Epithelial cell of esophagus (primary cell): ENCODE data around the gene TAS1R3.

ENCODE experiments used
- DNase-seq: peaks from one replicate; pipeline ENCODE4 v3.0.0; 2010; ENCODE audit warnings: low read depth
- H3K4me3 ChIP-seq: 2 replicates; pipeline ENCODE4 v1.5.1; 2011; ENCODE audit warnings: mild to moderate bottlenecking, low read length, control low read depth
- TF ChIP-seq, protein P1 (sequence below): IDR thresholded peaks from 2 replicates; pipeline ENCODE4 v1.5.1; 2011; ENCODE audit warnings: low read depth, mild to moderate bottlenecking, low read length, control low read depth, inconsistent platforms; ENCODE audit not compliant: insufficient read depth; ENCODE audit errors: missing control alignments

The TAS1R3 gene

DNA sequence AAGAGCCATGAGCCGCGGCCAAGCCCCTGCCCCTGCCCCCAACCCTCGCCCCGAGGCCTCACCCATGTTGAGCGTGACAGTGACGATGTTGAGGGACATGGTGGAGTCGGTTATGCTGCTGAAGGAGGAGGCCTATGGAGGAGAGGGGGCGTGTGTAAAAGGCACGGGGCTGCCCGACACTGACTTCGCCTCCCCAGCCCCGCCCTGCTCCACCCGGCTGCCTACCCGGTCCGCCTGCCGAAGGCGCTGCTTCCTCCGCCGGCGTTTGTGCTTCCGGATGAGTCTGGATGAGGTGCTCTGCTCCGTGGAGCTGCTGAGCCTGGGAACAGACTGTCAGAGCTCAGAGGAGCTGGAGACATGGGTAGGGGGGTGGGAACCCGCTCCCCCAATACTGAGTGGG is 9.1 kb downstream of the TAS1R3 start:
- no peak for DNase-seq
- no peak overlapping the region for H3K4me3 ChIP-seq
- TF ChIP-seq, protein P1, sequence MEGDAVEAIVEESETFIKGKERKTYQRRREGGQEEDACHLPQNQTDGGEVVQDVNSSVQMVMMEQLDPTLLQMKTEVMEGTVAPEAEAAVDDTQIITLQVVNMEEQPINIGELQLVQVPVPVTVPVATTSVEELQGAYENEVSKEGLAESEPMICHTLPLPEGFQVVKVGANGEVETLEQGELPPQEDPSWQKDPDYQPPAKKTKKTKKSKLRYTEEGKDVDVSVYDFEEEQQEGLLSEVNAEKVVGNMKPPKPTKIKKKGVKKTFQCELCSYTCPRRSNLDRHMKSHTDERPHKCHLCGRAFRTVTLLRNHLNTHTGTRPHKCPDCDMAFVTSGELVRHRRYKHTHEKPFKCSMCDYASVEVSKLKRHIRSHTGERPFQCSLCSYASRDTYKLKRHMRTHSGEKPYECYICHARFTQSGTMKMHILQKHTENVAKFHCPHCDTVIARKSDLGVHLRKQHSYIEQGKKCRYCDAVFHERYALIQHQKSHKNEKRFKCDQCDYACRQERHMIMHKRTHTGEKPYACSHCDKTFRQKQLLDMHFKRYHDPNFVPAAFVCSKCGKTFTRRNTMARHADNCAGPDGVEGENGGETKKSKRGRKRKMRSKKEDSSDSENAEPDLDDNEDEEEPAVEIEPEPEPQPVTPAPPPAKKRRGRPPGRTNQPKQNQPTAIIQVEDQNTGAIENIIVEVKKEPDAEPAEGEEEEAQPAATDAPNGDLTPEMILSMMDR = no peak

DNA sequence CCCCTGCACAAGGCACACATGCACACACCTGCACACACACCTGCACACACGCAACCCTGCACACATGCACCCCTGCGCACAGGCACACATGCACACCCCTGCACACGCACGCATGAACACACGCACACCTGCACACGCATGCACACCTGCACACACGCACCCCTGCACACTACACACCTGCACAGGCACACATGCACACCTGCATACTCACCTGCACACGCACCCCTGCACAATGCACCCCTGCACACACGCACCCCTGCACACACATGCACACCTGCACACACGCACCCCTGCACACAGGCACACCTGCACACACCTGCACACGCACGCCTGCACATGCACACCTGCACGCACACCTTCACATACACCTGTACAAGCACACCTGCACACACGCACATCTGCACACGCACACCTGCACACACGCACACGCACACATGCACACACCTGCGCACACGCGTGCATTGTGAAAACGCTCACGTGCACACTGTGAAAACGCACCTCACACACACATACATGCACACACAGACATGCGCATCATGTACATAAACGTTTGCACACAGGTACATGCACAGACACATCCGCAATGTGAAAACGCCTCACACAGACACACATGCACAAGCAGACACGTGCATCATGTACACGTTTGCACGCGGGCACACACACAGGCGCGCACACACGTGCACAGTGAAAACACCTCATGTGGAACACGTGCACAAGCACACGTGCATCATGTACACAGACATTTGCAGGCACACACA is 9.9 kb downstream of the TAS1R3 start:
- TF ChIP-seq, protein P1 = no peak

DNA sequence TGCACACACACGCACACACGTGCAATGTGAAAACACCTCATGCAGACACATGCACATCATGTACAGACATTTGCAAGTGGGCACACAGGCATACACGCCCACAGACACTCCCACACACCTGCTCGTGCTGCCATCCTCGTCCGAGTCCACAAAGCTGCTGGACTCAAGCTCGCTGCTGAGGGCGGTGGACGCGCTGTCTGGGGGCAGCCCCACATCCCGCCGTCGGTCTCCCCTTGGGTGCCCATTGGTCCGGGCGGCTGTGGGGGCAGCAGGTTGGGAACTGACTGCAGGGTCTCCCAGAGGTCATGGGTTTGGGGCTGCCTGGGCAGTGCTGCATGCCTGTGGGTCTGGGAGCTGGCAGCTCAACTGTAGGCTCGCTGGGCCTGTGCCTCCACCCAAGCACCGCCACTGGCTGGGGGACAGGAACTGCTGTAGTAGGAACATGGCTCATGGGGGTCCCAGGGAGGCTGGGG is 10.5 kb downstream of the TAS1R3 start:
- DNase-seq = no peak
- TF ChIP-seq, protein P1 = no peak
- H3K4me3 ChIP-seq = no peak overlapping the region

More for the DNA sequence above, 9.9 kb downstream of the TAS1R3 start:
- H3K4me3 ChIP-seq = no peak overlapping the region
- DNase-seq = no peak

DNA sequence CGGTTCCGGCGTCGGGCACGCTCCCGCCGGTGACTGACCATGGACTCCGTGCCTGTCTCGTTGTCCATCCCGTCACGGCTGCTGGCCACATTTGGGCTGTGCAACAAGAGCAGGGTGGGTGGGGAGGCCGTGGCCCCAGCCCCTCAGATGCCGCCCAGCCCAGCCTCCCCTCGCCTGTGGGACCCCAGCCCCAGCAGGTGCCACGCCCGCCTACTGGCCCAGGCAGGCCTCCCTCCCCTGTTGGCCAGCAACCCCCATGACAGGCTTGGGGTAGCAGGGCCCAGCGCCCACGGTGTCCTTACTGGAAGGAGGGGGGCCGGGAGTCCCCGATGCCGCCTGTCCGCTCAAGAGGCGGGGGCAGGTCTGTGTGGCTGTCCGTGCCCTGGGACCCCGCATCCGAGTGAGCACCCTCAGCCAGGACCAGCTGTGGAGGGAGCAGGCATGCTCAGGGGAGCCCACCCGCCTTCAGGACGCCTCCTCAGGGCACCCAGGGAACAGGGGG is 11.0 kb downstream of the TAS1R3 start:
- TF ChIP-seq, protein P1 = no peak
- no peak overlapping the region for H3K4me3 ChIP-seq
- no peak for DNase-seq

DNA sequence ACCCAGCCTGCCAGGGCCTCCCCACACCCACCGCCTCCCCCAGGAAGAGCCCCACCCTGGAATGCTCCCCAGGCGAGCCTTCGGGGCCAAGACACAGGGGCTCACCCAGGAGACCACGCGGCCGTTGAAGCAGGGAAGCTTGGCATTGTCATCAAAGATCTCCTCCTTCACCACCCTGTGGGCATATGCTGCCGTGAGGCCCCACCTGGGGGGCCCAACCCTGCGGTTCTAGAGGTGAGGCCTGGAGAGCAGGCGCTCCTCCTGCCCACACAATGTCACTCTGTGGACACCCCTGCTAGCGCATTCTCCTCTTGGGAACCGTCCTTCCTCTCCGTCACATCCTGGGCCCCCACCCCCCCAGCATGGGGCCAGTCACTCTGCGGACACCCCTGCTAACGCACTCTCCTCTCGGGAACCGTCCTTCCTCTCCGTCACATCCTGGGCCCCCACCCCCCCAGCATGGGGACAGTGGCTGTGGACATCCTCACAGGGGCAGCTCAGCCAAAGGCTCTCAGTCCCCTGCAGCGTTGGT is 11.6 kb downstream of the TAS1R3 start:
- H3K4me3 ChIP-seq = no peak overlapping the region
- TF ChIP-seq, protein P1 = no peak
- no peak for DNase-seq

DNA sequence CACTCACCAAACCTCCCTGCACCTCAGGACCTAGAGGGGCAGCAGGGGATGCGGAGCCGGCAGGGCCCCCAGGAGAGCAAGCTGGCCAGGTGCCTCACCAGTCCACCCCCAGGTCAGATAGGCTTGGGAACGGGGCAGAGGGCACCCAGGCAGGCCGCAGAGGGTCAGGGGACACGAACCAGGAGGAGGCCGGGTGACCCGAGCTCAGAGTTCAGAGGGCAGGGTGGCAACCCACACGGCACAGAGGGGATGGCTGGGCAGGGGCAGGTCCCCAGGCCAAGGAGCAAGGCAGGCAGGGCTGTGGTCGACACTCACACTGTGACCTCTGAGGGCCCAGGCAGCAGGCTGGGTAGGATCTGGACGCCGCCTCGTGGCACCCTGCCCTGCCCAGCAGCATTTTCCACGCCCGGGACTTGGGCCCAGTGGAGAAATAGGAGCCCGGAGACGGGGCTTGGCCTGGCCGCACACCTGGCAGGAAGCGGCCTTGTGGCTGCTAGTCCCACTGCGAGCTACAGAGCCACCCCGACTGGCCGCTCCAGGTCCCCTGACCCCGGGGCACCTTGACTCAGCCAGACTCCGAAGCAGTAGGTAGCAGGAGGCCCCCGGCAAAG is 12.8 kb downstream of the TAS1R3 start:
- TF ChIP-seq, protein P1 = no peak
- no peak for DNase-seq
- H3K4me3 ChIP-seq = peak overlapping the region; percentile 32
